Aorta (tissue), 5 donors: ENCODE measurements around the gene USP17L19. TPM values are rescaled to one million over a fixed set of nuclear protein-coding genes. Genes with fewer than 3 reads are reported as not detected.
"Not testable (repeated sequence)": the region's sequence is repeated elsewhere in the genome, so short reads cannot be mapped to it uniquely, and the experiment has no call there.

Source experiments
- ATAC-seq: fragments of 200-7000 bp; cut with Tn5 transposase; one replicate; pipeline ENCODE4 v1.9.1; 2022; ENCODE audit warnings: moderate library complexity; ENCODE audit not compliant: low FRiP score
- DNase-seq, 2 donors: peaks; one replicate each; pipeline ENCODE4 v3.0.0-alpha.2; 2020
- H3K27ac ChIP-seq, 2 donors: one replicate each; pipeline ENCODE4 v1.5.1; 2013; ENCODE audit warnings: low read length in 2 of 2, mild to moderate bottlenecking in 2 of 2, moderate library complexity in 2 of 2, control low read depth in 1 of 2, inconsistent platforms in 1 of 2, low read depth in 1 of 2
- H3K27me3 ChIP-seq, 2 donors: one replicate each; pipeline ENCODE4 v1.6.1; 2013; ENCODE audit warnings: control low read depth in 1 of 2, low read length in 1 of 2, mild to moderate bottlenecking in 1 of 2, moderate library complexity in 1 of 2; ENCODE audit not compliant: insufficient read depth in 2 of 2, control insufficient read depth in 1 of 2
- H3K36me3 ChIP-seq, 2 donors: one replicate each; pipeline ENCODE4 v1.6.1; 2013; ENCODE audit warnings: control low read depth in 1 of 2, low read length in 1 of 2, mild to moderate bottlenecking in 1 of 2; ENCODE audit not compliant: insufficient read depth in 2 of 2, control insufficient read depth in 1 of 2
- H3K4me1 ChIP-seq, 2 donors: one replicate each; pipeline ENCODE4 v1.6.1; 2013; ENCODE audit warnings: low read length in 2 of 2, control low read depth in 1 of 2, mild to moderate bottlenecking in 1 of 2, moderate library complexity in 1 of 2; ENCODE audit not compliant: insufficient read depth in 2 of 2, control insufficient read depth in 1 of 2
- H3K4me3 ChIP-seq, 2 donors: one replicate each; pipeline ENCODE4 v1.5.1; 2013; ENCODE audit warnings: low read length in 2 of 2, control low read depth in 1 of 2, mild to moderate bottlenecking in 1 of 2
- H3K9me3 ChIP-seq: one replicate; pipeline ENCODE4 v1.6.1; 2013; ENCODE audit warnings: mild to moderate bottlenecking, low read length; ENCODE audit not compliant: control insufficient read depth
- WGBS, 2 donors: extraction: QIAGEN DNeasy Blood & Tissue Kit; methylation state at CpG; one replicate each; pipeline ENCODE4 v1.1.7; 2013; 5-methylcytosine and 5-hydroxymethylcytosine counted together
- intact Hi-C, 2 donors: fragments of 100-400 bp; cut with DNase I; formaldehyde crosslinking; loops; one replicate each; pipeline versions ENCODE4 v1.14.2 to v1.15.0; 2022
- long read RNA-seq, 2 donors: library from polyadenylated mRNA; unstranded; transcript quantifications; one replicate each; pipeline ENCODE4 v2.0.0, GENCODE V29; 2020 to 2021
- polyA plus RNA-seq, 2 donors: library from polyadenylated mRNA; stranded (reverse); fragments of 200-250 nt; gene quantifications; one replicate each; pipeline ENCODE4 v1.2.3, GENCODE V29; 2013
- total RNA-seq, 2 donors: library from RNA; stranded (reverse); fragmentation: NEBNext Ultra II Directional; extraction: Animal tissue kit (Norgen Biotek cat#: 25700); gene quantifications; one replicate each; pipeline ENCODE4 v1.2.1, GENCODE V29; 2021
- donor health status: healthy with polysubstance abuse.
- donor health status: Bipolar disorder and iron deficiency.
- donor health status: DM: no; HTN: no; CAD: no.
- donor health status: DM: no; HTN: no; CAD: no.
- donor health status: DM: yes; HTN: yes; CAD: no.

USP17L19 gene, protein sequence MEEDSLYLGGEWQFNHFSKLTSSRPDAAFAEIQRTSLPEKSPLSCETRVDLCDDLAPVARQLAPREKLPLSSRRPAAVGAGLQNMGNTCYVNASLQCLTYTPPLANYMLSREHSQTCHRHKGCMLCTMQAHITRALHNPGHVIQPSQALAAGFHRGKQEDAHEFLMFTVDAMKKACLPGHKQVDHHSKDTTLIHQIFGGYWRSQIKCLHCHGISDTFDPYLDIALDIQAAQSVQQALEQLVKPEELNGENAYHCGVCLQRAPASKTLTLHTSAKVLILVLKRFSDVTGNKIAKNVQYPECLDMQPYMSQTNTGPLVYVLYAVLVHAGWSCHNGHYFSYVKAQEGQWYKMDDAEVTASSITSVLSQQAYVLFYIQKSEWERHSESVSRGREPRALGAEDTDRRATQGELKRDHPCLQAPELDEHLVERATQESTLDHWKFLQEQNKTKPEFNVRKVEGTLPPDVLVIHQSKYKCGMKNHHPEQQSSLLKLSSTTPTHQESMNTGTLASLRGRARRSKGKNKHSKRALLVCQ
- total RNA-seq = not detected
- polyA plus RNA-seq = not detected
- long read RNA-seq, donor 1 = 0 reads
- long read RNA-seq, donor 2 = 0 reads

DNA sequence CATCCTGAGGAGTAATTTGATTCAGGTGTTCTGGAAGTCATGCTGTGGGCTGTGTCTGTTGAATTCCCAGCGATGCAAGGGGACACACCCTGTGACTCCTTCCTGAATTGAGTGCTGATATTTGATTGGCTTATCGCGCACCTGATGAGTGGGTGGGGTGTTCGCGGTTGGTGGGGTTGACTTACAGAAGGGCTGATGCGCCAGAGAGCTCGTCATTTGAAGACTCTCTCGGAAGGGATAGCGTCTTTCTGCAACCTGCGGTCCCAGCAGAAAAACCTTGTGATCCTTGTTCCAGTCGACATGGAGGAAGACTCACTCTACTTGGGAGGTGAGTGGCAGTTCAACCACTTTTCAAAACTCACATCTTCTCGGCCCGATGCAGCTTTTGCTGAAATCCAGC is at the start of gene USP17L19:
USP17L19 (plus strand) TSS at position 301 of the 400 bp plus-strand sequence; CDS start at position 301, 0 bp downstream.
- H3K27ac ChIP-seq, H3K27me3 ChIP-seq, H3K36me3 ChIP-seq, H3K4me1 ChIP-seq, intact Hi-C loops, ATAC-seq, H3K4me3 ChIP-seq, H3K9me3 ChIP-seq, DNase-seq: not testable (repeated sequence)
- WGBS, 2 donors = no CpG with 5 or more reads among the region's 13 CpGs

DNA sequence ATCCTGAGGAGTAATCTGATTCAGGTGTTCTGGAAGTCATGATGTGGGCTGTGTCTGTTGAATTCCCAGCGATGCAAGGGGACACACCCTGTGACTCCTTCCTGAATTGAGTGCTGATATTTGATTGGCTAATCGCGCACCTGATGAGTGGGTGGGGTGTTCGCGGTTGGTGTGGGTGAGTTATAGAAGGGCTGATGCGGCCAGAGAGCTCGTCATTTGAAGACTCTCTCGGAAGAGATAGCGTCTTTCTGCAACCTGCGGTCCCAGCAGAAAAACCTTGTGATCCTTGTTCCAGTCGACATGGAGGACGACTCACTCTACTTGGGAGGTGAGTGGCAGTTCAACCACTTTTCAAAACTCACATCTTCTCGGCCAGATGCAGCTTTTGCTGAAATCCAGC is 42.8 kb upstream of the USP17L19 start, which contains the start of gene USP17L10:
USP17L10 (plus strand) TSS at position 301 of the 400 bp plus-strand sequence; CDS start at position 301, 0 bp downstream.
- DNase-seq, H3K4me1 ChIP-seq, H3K27ac ChIP-seq, H3K27me3 ChIP-seq, ATAC-seq, H3K4me3 ChIP-seq, H3K36me3 ChIP-seq, H3K9me3 ChIP-seq, intact Hi-C loops: not testable (repeated sequence)
- WGBS, 2 donors = 94% methylated on average over 12 of the region's 13 CpGs; no CpG with 5 or more reads in 1 of the 2 donors

DNA sequence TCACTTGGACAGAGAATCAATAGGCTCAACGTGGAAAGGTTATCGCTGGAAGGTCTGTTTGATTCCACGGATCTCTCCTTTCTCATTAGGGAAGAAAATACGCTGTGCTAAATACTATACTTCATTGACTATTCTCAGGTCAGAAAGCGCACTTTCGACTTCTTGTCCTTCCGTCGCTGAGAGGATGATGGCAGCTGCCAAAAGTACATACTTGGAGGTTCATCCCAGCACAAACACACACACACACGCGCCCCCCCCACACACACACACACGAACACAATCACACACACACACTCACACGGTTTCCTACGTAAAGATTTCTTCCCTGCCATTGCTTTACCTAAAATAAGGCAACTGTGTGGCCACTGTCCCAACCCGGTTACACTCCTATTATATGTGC is 38.5 kb upstream of the USP17L19 start:
- peak; percentile 17 to 52 for DNase-seq
- H3K27me3 ChIP-seq, H3K9me3 ChIP-seq, ATAC-seq, H3K27ac ChIP-seq, intact Hi-C loops, H3K4me3 ChIP-seq, H3K36me3 ChIP-seq, H3K4me1 ChIP-seq: not testable (repeated sequence)
- WGBS, 2 donors = 70 to 83% methylated on average over 8 to 11 of the region's 14 CpGs

DNA sequence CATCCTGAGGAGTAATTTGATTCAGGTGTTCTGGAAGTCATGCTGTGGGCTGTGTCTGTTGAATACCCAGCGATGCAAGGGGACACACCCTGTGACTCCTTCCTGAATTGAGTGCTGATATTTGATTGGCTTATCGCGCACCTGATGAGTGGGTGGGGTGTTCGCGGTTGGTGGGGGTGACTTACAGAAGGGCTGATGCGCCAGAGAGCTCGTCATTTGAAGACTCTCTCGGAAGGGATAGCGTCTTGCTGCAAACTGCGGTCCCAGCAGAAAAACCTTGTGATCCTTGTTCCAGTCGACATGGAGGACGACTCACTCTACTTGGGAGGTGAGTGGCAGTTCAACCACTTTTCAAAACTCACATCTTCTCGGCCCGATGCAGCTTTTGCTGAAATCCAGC is 38.1 kb upstream of the USP17L19 start, which contains the start of gene USP17L11:
USP17L11 (plus strand) TSS at position 301 of the 400 bp plus-strand sequence; CDS start at position 301, 0 bp downstream.
- ATAC-seq, intact Hi-C loops, DNase-seq, H3K36me3 ChIP-seq, H3K27ac ChIP-seq, H3K9me3 ChIP-seq, H3K27me3 ChIP-seq, H3K4me1 ChIP-seq, H3K4me3 ChIP-seq: not testable (repeated sequence)
- WGBS, 2 donors = 92% methylated on average over 10 of the region's 14 CpGs; no CpG with 5 or more reads in 1 of the 2 donors

DNA sequence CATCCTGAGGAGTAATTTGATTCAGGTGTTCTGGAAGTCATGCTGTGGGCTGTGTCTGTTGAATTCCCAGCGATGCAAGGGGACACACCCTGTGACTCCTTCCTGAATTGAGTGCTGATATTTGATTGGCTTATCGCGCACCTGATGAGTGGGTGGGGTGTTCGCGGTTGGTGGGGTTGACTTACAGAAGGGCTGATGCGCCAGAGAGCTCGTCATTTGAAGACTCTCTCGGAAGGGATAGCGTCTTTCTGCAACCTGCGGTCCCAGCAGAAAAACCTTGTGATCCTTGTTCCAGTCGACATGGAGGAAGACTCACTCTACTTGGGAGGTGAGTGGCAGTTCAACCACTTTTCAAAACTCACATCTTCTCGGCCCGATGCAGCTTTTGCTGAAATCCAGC is 33.3 kb upstream of the USP17L19 start, which contains the start of gene USP17L12:
USP17L12 (plus strand) TSS at position 301 of the 400 bp plus-strand sequence; CDS start at position 301, 0 bp downstream.
- H3K9me3 ChIP-seq, intact Hi-C loops, H3K36me3 ChIP-seq, DNase-seq, H3K4me1 ChIP-seq, ATAC-seq, H3K4me3 ChIP-seq, H3K27me3 ChIP-seq, H3K27ac ChIP-seq: not testable (repeated sequence)
- no CpG with 5 or more reads among the region's 13 CpGs for WGBS, 2 donors

DNA sequence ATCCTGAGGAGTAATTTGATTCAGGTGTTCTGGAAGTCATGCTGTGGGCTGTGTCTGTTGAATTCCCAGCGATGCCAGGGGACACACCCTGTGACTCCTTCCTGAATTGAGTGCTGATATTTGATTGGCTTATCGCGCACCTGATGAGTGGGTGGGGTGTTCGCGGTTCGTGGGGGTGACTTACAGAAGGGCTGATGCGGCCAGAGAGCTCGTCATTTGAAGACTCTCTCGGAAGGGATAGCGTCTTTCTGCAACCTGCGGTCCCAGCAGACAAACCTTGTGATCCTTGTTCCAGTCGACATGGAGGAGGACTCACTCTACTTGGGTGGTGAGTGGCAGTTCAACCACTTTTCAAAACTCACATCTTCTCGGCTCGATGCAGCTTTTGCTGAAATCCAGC is 28.6 kb upstream of the USP17L19 start, which contains the start of gene USP17L13:
USP17L13 (plus strand) TSS at position 301 of the 400 bp plus-strand sequence; CDS start at position 301, 0 bp downstream.
- WGBS, 2 donors = no CpG with 5 or more reads among the region's 14 CpGs

DNA sequence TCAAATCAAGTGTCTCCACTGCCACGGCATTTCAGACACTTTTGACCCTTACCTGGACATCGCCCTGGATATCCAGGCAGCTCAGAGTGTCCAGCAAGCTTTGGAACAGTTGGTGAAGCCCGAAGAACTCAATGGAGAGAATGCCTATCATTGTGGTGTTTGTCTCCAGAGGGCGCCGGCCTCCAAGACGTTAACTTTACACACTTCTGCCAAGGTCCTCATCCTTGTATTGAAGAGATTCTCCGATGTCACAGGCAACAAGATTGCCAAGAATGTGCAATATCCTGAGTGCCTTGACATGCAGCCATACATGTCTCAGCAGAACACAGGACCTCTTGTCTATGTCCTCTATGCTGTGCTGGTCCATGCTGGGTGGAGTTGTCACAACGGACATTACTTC is 22.9 kb upstream of the USP17L19 start:
- intact Hi-C loops, H3K27me3 ChIP-seq, H3K27ac ChIP-seq, H3K9me3 ChIP-seq, H3K4me3 ChIP-seq, ATAC-seq, H3K4me1 ChIP-seq, H3K36me3 ChIP-seq: not testable (repeated sequence)
- peak in 1 of 2 donors; percentile 45 for DNase-seq
- WGBS, 2 donors = 87 to 90% methylated on average over 4 to 6 of the region's 8 CpGs

More for the DNA sequence above, 28.6 kb upstream of the USP17L19 start, which contains the start of gene USP17L13:
- intact Hi-C loops, H3K9me3 ChIP-seq, ATAC-seq, H3K27ac ChIP-seq, DNase-seq, H3K4me3 ChIP-seq, H3K36me3 ChIP-seq, H3K27me3 ChIP-seq, H3K4me1 ChIP-seq: not testable (repeated sequence)

DNA sequence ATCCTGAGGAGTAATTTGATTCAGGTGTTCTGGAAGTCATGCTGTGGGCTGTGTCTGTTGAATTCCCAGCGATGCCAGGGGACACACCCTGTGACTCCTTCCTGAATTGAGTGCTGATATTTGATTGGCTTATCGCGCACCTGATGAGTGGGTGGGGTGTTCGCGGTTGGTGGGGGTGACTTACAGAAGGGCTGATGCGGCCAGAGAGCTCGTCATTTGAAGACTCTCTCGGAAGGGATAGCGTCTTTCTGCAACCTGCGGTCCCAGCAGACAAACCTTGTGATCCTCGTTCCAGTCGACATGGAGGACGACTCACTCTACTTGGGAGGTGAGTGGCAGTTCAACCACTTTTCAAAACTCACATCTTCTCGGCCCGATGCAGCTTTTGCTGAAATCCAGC is 19.1 kb upstream of the USP17L19 start, which contains the start of gene USP17L15:
USP17L15 (plus strand) TSS at position 301 of the 400 bp plus-strand sequence; CDS start at position 301, 0 bp downstream.
- no CpG with 5 or more reads among the region's 15 CpGs for WGBS, 2 donors
- H3K4me3 ChIP-seq, ATAC-seq, H3K9me3 ChIP-seq, H3K27me3 ChIP-seq, intact Hi-C loops, H3K27ac ChIP-seq, H3K36me3 ChIP-seq, H3K4me1 ChIP-seq, DNase-seq: not testable (repeated sequence)
